Prostate gland (tissue), 2 donors: Measurements from ENCODE around the gene OR51D1. TPM values are rescaled to one million over a fixed set of nuclear protein-coding genes. Genes with fewer than 3 reads are reported as not detected.

Source experiments
- DNase-seq: peaks from one replicate; pipeline ENCODE4 v3.0.0-alpha.2; 2019; ENCODE audit warnings: low spot score
- H3K27ac ChIP-seq, 2 donors: fragments of 200-600 bp; sonication (generic); 2 replicates each; pipeline ENCODE4 v1.5.1; 2017 to 2019
- H3K27me3 ChIP-seq: fragments of 200-600 bp; sonication (generic); replicated peaks from 2 replicates; pipeline ENCODE4 v1.5.1; 2019; ENCODE audit not compliant: insufficient read depth
- H3K36me3 ChIP-seq, 2 donors: fragments of 200-600 bp; sonication (generic); 1 replicate in 1 of 2; 2 replicates in 1 of 2; pipeline versions ENCODE4 v1.5.1 to v1.8.1; 2017 to 2019
- H3K4me1 ChIP-seq: fragments of 200-600 bp; sonication (generic); replicated peaks from 2 replicates; pipeline ENCODE4 v1.5.1; 2019
- H3K4me3 ChIP-seq, 2 donors: fragments of 200-600 bp; sonication (generic); 2 replicates each; pipeline ENCODE4 v1.5.1; 2017 to 2019
- H3K9me3 ChIP-seq: fragments of 200-600 bp; sonication (generic); 2 replicates; pipeline ENCODE4 v1.5.1; 2017
- CTCF ChIP-seq, 4 experiments: fragments of 200-600 bp in 2 of 4; fragments of 450-650 bp in 2 of 4; sonication (generic) in 2 of 4; IDR thresholded peaks; 1 replicate in 3 of 4; 2 replicates in 1 of 4; pipeline ENCODE4 v1.5.1; 2016 to 2019; ENCODE audit warnings: antibody characterized with exemption in 4 of 4, mild to moderate bottlenecking in 2 of 4, moderate library complexity in 2 of 4
- POLR2A ChIP-seq: fragments of 450-650 bp; IDR thresholded peaks from one replicate; pipeline ENCODE4 v1.6.1; 2016; ENCODE audit warnings: antibody characterized with exemption, mild to moderate bottlenecking
- POLR2AphosphoS5 ChIP-seq: sonication (generic); formaldehyde crosslinking; IDR thresholded peaks from one replicate; pipeline ENCODE4 v1.6.1; 2017; ENCODE audit warnings: antibody characterized with exemption
- WGBS: methylation state at CpG from one replicate; pipeline ENCODE4 v1.1.5; 2018; 5-methylcytosine and 5-hydroxymethylcytosine counted together
- intact Hi-C: fragments of 100-400 bp; cut with DNase I; formaldehyde crosslinking; loops from one replicate; pipeline ENCODE4 v1.14.2; 2022
- total RNA-seq, 2 donors: library from RNA; depleted of rRNA; stranded (reverse); fragments of >200 nt; gene quantifications; one replicate each; pipeline ENCODE4 v1.1.0, GENCODE V29; 2016

The OR51D1 gene
- total RNA-seq, 2 donors from 2014 or later, result not detected

GRCh38 chr11:4615856-4616444 is 21.3 kb upstream of the OR51D1 start:
- no peak overlapping the region for H3K4me3 ChIP-seq
- intact Hi-C loops, result no loop called here
- no peaks in the 10 kb centered on the region for H3K36me3 ChIP-seq
- no peaks in the 10 kb centered on the region for H3K27me3 ChIP-seq
- no peaks in the 10 kb centered on the region for H3K9me3 ChIP-seq
- DNase-seq, result no peak
- no peaks in the 10 kb centered on the region for H3K4me1 ChIP-seq
- no peak overlapping the region for H3K27ac ChIP-seq
- TF ChIP-seq POLR2A (no peak), CTCF (IDR thresholded peaks at IDR 0.05) (no peak), POLR2AphosphoS5 (no peak)

- Histone ChIP-seq H3K27me3 (no peaks in the 10 kb centered on the region), H3K9me3 (no peaks in the 10 kb centered on the region), H3K4me1 (no peaks in the 10 kb centered on the region), H3K4me3 (no peak overlapping the region), H3K36me3 (no peaks in the 10 kb centered on the region), H3K27ac (no peak overlapping the region)
- WGBS, result 73% methylated on average over 9 of the region's 9 CpGs
- intact Hi-C loops, result no loop called here
- no peak for DNase-seq
- no peak for TF ChIP-seq CTCF (IDR thresholded peaks at IDR 0.05)
- TF ChIP-seq POLR2AphosphoS5, result no peak
- no peak for TF ChIP-seq POLR2A
Observed at GRCh38 chr11:4619514-4619913, 17.8 kb upstream of the OR51D1 start.

GRCh38 chr11:4626207-4627099 is 10.8 kb upstream of the OR51D1 start:
- Histone ChIP-seq H3K4me3 (no peak overlapping the region), H3K27me3 (no peaks in the 10 kb centered on the region), H3K27ac (peak overlapping the region in 1 of 2 donors; percentile 51), H3K4me1 (no peaks in the 10 kb centered on the region), H3K36me3 (no peaks in the 10 kb centered on the region), H3K9me3 (no peaks in the 10 kb centered on the region)
- intact Hi-C loops, result loop anchor here (2.0 kb wide), 1 partner anchor 378 kb away; no protein-coding TSS in a partner anchor
- peak; percentile 65 to 90 (median 82) for TF ChIP-seq CTCF (IDR thresholded peaks at IDR 0.05)
- no peak for TF ChIP-seq POLR2A
- TF ChIP-seq POLR2AphosphoS5, result peak; percentile 64
- WGBS, result 24% methylated on average over 15 of the region's 15 CpGs
- DNase-seq, result peak; percentile 88

GRCh38 chr11:4636136-4636535 is 1.1 kb upstream of the OR51D1 start:
- TF ChIP-seq CTCF (IDR thresholded peaks at IDR 0.05) (no peak), POLR2AphosphoS5 (peak; percentile 65)
- H3K27me3 ChIP-seq, result no peaks in the 10 kb centered on the region
- H3K4me3 ChIP-seq, result no peak overlapping the region
- intact Hi-C loops, result loop anchor here (2.0 to 5.0 kb wide), 2 partner anchors 61 to 191 kb away; partner anchors contain the start of gene OR51E2
- no peaks in the 10 kb centered on the region for H3K9me3 ChIP-seq
- peak; percentile 24 for DNase-seq
- no peaks in the 10 kb centered on the region for H3K4me1 ChIP-seq
- peak overlapping the region; percentile 68 to 72 for H3K27ac ChIP-seq
- 22% methylated on average over 2 of the region's 2 CpGs for WGBS
- H3K36me3 ChIP-seq, result no peaks in the 10 kb centered on the region
